Activated naive CD4-positive, alpha-beta T cell treated with anti-CD3 and anti-CD28 coated beads for 36 hours (primary cell): ENCODE results near the gene DND1. TPM values are rescaled to one million over a fixed set of nuclear protein-coding genes. Genes with fewer than 3 reads are reported as not detected.
"Not testable (repeated sequence)": the region's sequence is repeated elsewhere in the genome, so short reads cannot be mapped to it uniquely, and the experiment has no call there.

Source experiments
- CTCF ChIA-PET: fragments of 350-600 bp; sonication (Branson Sonifier 250); formaldehyde crosslinking; loops from one replicate; lab custom pipeline; 2021; ENCODE audit warnings: antibody characterized with exemption; lab: Charles Lee
- DNase-seq: peaks from one replicate; pipeline ENCODE4 v3.0.0-alpha.2; 2020
- H3K27ac Mint-ChIP-seq: one replicate; pipeline ENCODE4 v1.8.0; 2021; ENCODE audit warnings: mild to moderate bottlenecking, mixed read lengths
- H3K27me3 Mint-ChIP-seq: one replicate; pipeline ENCODE4 v1.8.0; 2021; ENCODE audit warnings: low read depth, mixed read lengths
- H3K36me3 Mint-ChIP-seq: one replicate; pipeline ENCODE4 v1.8.0; 2021; ENCODE audit warnings: low read depth, mixed read lengths
- H3K4me1 Mint-ChIP-seq: one replicate; pipeline ENCODE4 v1.8.0; 2021; ENCODE audit warnings: low read depth, mixed read lengths
- H3K4me3 Mint-ChIP-seq: one replicate; pipeline ENCODE4 v1.8.0; 2021; ENCODE audit warnings: mild to moderate bottlenecking, moderate library complexity, mixed read lengths
- H3K9me3 Mint-ChIP-seq: one replicate; pipeline ENCODE4 v1.8.0; 2021; ENCODE audit warnings: mixed read lengths
- intact Hi-C: fragments of 100-400 bp; cut with micrococcal nuclease; formaldehyde crosslinking; loops from one replicate; pipeline ENCODE4 v1.15.1; 2023
- microRNA-seq: library from miRNA; unstranded; fragments of <30 nt; microRNA quantifications from one replicate; pipeline ENCODE4 v1.2.0, GENCODE V29; 2022; ENCODE audit warnings: borderline microRNAs expressed, borderline replicate concordance
- total RNA-seq, 2 experiments: library from RNA; stranded (reverse); gene quantifications; one replicate each; pipeline ENCODE4 v1.2.3, GENCODE V29; 2021

DND1 gene
- total RNA-seq, 2 experiments from 2014 or later, result 1.7 to 1.9 TPM

DNA sequence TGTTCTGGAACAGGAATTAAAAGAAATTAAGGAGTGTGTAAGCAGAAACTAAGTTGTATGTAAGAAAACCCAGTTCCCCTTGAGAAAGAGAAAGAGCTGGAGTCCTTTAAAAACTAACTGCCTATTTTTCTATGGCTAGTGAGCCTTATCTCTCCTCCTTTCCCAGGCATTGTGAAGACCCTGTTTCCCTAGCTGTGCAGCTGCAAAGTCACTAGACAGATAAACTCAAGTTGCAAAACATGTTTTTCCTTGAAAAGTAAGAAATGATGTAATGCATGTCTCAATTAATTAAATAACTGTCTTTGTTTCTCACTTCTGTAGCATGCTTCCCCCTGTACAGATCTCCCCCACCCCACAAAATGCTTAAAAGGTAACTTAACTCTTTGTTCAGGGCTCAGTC lies 50.3 kb downstream of the DND1 start:
- intact Hi-C loops, H3K36me3 Mint-ChIP-seq, H3K4me3 Mint-ChIP-seq, H3K27ac Mint-ChIP-seq, H3K9me3 Mint-ChIP-seq, H3K27me3 Mint-ChIP-seq, H3K4me1 Mint-ChIP-seq, DNase-seq: not testable (repeated sequence)
- CTCF ChIA-PET, result interaction anchor here (1.2 kb wide), 1 partner anchor 10 kb away, joined by 3 read pairs; the partner anchor contains the start of gene CD14

- H3K4me3 Mint-ChIP-seq, result no peak overlapping the region
- no peaks in the 10 kb centered on the region for H3K9me3 Mint-ChIP-seq
- no peaks in the 10 kb centered on the region for H3K4me1 Mint-ChIP-seq
- no peaks in the 10 kb centered on the region for H3K36me3 Mint-ChIP-seq
- no peak overlapping the region for H3K27ac Mint-ChIP-seq
- H3K27me3 Mint-ChIP-seq, result peaks cover 2% of the 10 kb centered on the region
- intact Hi-C loops, result no loop called here
- CTCF ChIA-PET, result interaction anchor here (1.2 kb wide), 1 partner anchor 10 kb away, joined by 3 read pairs; the partner anchor contains the start of gene CD14
- DNase-seq, result no peak
Observed at GRCh38 chr5:140622301-140622700, 51.1 kb downstream of the DND1 start.

Small RNA genes lying within 50 kb of the gene (microRNA-seq; reads per million reads assigned to microRNA genes)
- not detected for gene MIR3655

Other genes starting within 250 kb of the DND1 start
- gene EIF4EBP3, start 125.9 kb downstream of the DND1 start, total RNA-seq, result 10 to 100 TPM; 27.2 to 28.5 TPM
- 10 to 100 TPM; 38.0 to 39.6 TPM for gene SRA1, start 116.1 kb downstream of the DND1 start, total RNA-seq
- 10 to 100 TPM; 15.4 to 16.5 TPM for gene APBB3, start 109.0 kb downstream of the DND1 start, total RNA-seq
- 10 to 100 TPM; 57.1 to 60.1 TPM for gene SLC35A4, start 108.7 kb downstream of the DND1 start, total RNA-seq
- under 1 TPM; 0.14 to 0.20 TPM for gene CD14, start 40.4 kb downstream of the DND1 start, total RNA-seq
- gene TMCO6, start 34.1 kb downstream of the DND1 start, total RNA-seq, result 10 to 100 TPM; 29.0 to 29.5 TPM
- gene NDUFA2, start 25.9 kb downstream of the DND1 start, total RNA-seq, result 10 to 100 TPM; 71.4 to 76.4 TPM
- gene IK, start 25.7 kb downstream of the DND1 start, total RNA-seq, result 10 to 100 TPM; 82.9 to 93.1 TPM
- gene WDR55, start 8.7 kb downstream of the DND1 start, total RNA-seq, result 10 to 100 TPM; 18.9 to 19.8 TPM
- 10 to 100 TPM; 69.0 to 74.8 TPM for gene HARS1, start 17.8 kb upstream of the DND1 start, total RNA-seq
- gene HARS2, start 17.9 kb upstream of the DND1 start, total RNA-seq, result 10 to 100 TPM; 27.4 to 29.3 TPM
- gene ZMAT2, start 26.9 kb upstream of the DND1 start, total RNA-seq, result 10 to 100 TPM; 52.9 to 58.8 TPM
- not detected for gene PCDHA1, start 112.6 kb upstream of the DND1 start, total RNA-seq
- gene PCDHA2, start 121.3 kb upstream of the DND1 start, total RNA-seq, result not detected
- not detected for gene PCDHA3, start 127.5 kb upstream of the DND1 start, total RNA-seq
- not detected for gene PCDHA4, start 133.5 kb upstream of the DND1 start, total RNA-seq
- not detected for gene PCDHA5, start 148.0 kb upstream of the DND1 start, total RNA-seq
- not detected for gene PCDHA6, start 154.4 kb upstream of the DND1 start, total RNA-seq
- not detected for gene PCDHA7, start 160.7 kb upstream of the DND1 start, total RNA-seq
- not detected for gene PCDHA8, start 167.6 kb upstream of the DND1 start, total RNA-seq
- gene PCDHA9, start 174.8 kb upstream of the DND1 start, total RNA-seq, result not detected
- not detected for gene PCDHA10, start 182.3 kb upstream of the DND1 start, total RNA-seq
- not detected for gene PCDHA11, start 195.4 kb upstream of the DND1 start, total RNA-seq
- not detected for gene PCDHA12, start 201.7 kb upstream of the DND1 start, total RNA-seq
- not detected for gene PCDHA13, start 208.5 kb upstream of the DND1 start, total RNA-seq